HG03097 (cell line): ENCODE data around the gene RHOT2.
"Not testable (repeated sequence)": the region's sequence is repeated elsewhere in the genome, so short reads cannot be mapped to it uniquely, and the experiment has no call there.

ENCODE experiments used
- ATAC-seq: cut with Tn5 transposase; IDR thresholded peaks from one replicate; pipeline ENCODE4 v1.9.1; 2021; ENCODE audit not compliant: unreplicated experiment, low FRiP score

Gene RHOT2

GRCh38 chr16:680967-681745 lies 13.2 kb downstream of the RHOT2 start:
- no peak for ATAC-seq

GRCh38 chr16:681746-682427 lies 14.0 kb downstream of the RHOT2 start:
- no peak for ATAC-seq

- ATAC-seq: no peak
These were observed 14.8 kb downstream of the RHOT2 start for GRCh38 chr16:682493-683395.

- ATAC-seq: no peak
These were observed 15.6 kb downstream of the RHOT2 start for GRCh38 chr16:683396-684070.

GRCh38 chr16:684071-684794 lies 16.3 kb downstream of the RHOT2 start, which contains the start of gene JMJD8:
TSS of gene JMJD8 (minus strand) at chr16:684334. CDS start at chr16:684319, 15 bp downstream.
- ATAC-seq: peak; percentile 52

- ATAC-seq: no peak
These were observed 17.2 kb downstream of the RHOT2 start for GRCh38 chr16:684961-685696.

GRCh38 chr16:685967-686366 lies 18.0 kb downstream of the RHOT2 start:
- ATAC-seq: no peak

GRCh38 chr16:686459-687260 lies 18.7 kb downstream of the RHOT2 start:
- no peak for ATAC-seq

- ATAC-seq: no peak
These were observed 19.6 kb downstream of the RHOT2 start for GRCh38 chr16:687499-687898.

- no peak for ATAC-seq
These were observed 21.4 kb downstream of the RHOT2 start for GRCh38 chr16:689175-689897.

GRCh38 chr16:691242-691641 lies 23.3 kb downstream of the RHOT2 start:
- not testable (repeated sequence) for ATAC-seq

GRCh38 chr16:692356-693108 lies 24.6 kb downstream of the RHOT2 start:
- ATAC-seq: no peak

- no peak for ATAC-seq
These were observed 25.4 kb downstream of the RHOT2 start for GRCh38 chr16:693364-693763.

- no peak for ATAC-seq
These were observed 25.8 kb downstream of the RHOT2 start for GRCh38 chr16:693766-694165.

GRCh38 chr16:694187-694862 lies 26.4 kb downstream of the RHOT2 start:
- ATAC-seq: no peak

GRCh38 chr16:694863-695354 lies 27.0 kb downstream of the RHOT2 start:
- ATAC-seq: no peak
